Stomach (tissue), 9 donors: Measurements from ENCODE around the gene WDR64. TPM values are rescaled to one million over a fixed set of nuclear protein-coding genes. Genes with fewer than 3 reads are reported as not detected.
A peak's percentile ranks its signal among the peaks of the same experiment; 100 is the strongest.

Experiments used
- DNase-seq, 2 donors: peaks; one replicate each; pipeline versions ENCODE4 v3.0.0 to v3.0.0-alpha.2; 2013 to 2019
- H3K27ac ChIP-seq, 5 donors: fragments of 200-600 bp in 4 of 5; sonication (generic) in 4 of 5; one replicate each; pipeline ENCODE4 v1.5.1; 2013 to 2019; ENCODE audit warnings: mild to moderate bottlenecking in 1 of 5, moderate library complexity in 1 of 5
- H3K27me3 ChIP-seq, 3 donors: fragments of 200-600 bp; sonication (generic); one replicate each; pipeline ENCODE4 v1.5.1; 2017 to 2019; ENCODE audit warnings: mixed run types in 1 of 3
- H3K36me3 ChIP-seq, 4 donors: fragments of 200-600 bp; sonication (generic); 1 replicate in 3 of 4; 2 replicates in 1 of 4; pipeline ENCODE4 v1.5.1; 2016 to 2019
- H3K4me1 ChIP-seq, 4 donors: fragments of 200-600 bp; sonication (generic); one replicate each; pipeline ENCODE4 v1.5.1; 2016 to 2019
- H3K4me3 ChIP-seq, 4 donors: fragments of 200-600 bp; sonication (generic) in 3 of 4; one replicate each; pipeline ENCODE4 v1.5.1; 2016 to 2019; ENCODE audit warnings: mild to moderate bottlenecking in 1 of 4
- H3K9me3 ChIP-seq, 4 donors: fragments of 200-600 bp; sonication (generic); one replicate each; pipeline ENCODE4 v1.5.1; 2016 to 2019
- EP300 ChIP-seq: sonication (generic); formaldehyde crosslinking; IDR thresholded peaks from one replicate; pipeline ENCODE4 v1.6.1; 2017; ENCODE audit warnings: antibody characterized with exemption
- POLR2A ChIP-seq, 4 donors: fragments of 450-650 bp; IDR thresholded peaks; one replicate each; pipeline ENCODE4 v1.6.1; 2016; ENCODE audit warnings: antibody characterized with exemption in 4 of 4, control low read depth in 2 of 4, mild to moderate bottlenecking in 1 of 4, moderate library complexity in 1 of 4
- POLR2AphosphoS5 ChIP-seq, 3 donors: sonication (generic); formaldehyde crosslinking; IDR thresholded peaks; one replicate each; pipeline ENCODE4 v1.6.1; 2016; ENCODE audit warnings: antibody characterized with exemption in 3 of 3
- WGBS, 5 donors: extraction: QIAGEN DNeasy Blood & Tissue Kit in 3 of 5; methylation state at CpG; one replicate each; pipeline versions ENCODE4 v1.1.5 to v1.1.7; 2013 to 2018; 5-methylcytosine and 5-hydroxymethylcytosine counted together
- intact Hi-C: fragments of 100-400 bp; cut with DNase I; formaldehyde crosslinking; loops from one replicate; pipeline ENCODE4 v1.15.1; 2023; ENCODE audit warnings: low total_unique reads
- polyA plus RNA-seq, 3 donors: library from polyadenylated mRNA; stranded (reverse); fragments of 200-250 nt; gene quantifications; one replicate each; pipeline ENCODE4 v1.2.3, GENCODE V29; 2013
- total RNA-seq, 5 donors: library from RNA; depleted of rRNA; stranded (reverse); fragments of >200 nt; gene quantifications; one replicate each; pipeline versions ENCODE4 v1.1.0 to v1.2.3, GENCODE V29; 2014 to 2016
- TF ChIP-seq, protein P1 (sequence below), 7 experiments: fragments of 450-650 bp in 4 of 7; fragments of 200-600 bp in 3 of 7; sonication (generic) in 3 of 7; IDR thresholded peaks; one replicate each; pipeline ENCODE4 v1.5.1; 2016 to 2019; ENCODE audit warnings: antibody characterized with exemption in 7 of 7, control low read depth in 2 of 7, mild to moderate bottlenecking in 1 of 7
- donor health status: healthy with polysubstance abuse.
- donor health status: Bipolar disorder and iron deficiency.
- donor health status: healthy.

The WDR64 gene
- total and polyA plus RNA-seq, 8 donors, result 0.61 TPM; not detected in 7

DNA sequence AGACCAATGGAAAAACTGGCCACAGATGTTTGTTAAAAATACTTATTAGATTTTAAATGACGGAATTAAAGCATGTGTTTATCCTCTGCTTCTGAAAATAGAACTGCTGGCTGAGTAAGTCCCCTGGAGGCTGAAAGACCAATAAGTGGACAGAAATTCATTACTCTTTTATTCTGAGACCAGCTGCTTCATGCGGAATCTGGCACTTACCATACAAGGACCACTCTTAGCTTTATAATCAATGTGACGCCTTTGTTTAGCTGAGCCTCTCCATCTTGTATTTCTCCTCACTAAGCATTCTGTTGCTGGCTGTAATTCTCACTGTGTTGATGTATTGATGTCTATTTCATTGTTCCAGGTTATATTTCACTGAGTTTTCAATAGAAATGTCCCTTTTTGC lies 189.6 kb downstream of the WDR64 start:
- no peak overlapping the region for H3K27ac ChIP-seq
- H3K4me3 ChIP-seq, result no peak overlapping the region
- no peaks in the 10 kb centered on the region for H3K9me3 ChIP-seq
- no peaks in the 10 kb centered on the region for H3K4me1 ChIP-seq
- intact Hi-C loops, result no loop called here
- peak in 1 of 2 donors; percentile 7 for DNase-seq
- 52 to 80% (median 76%) methylated on average over 3 of the region's 3 CpGs for WGBS, 5 donors
- H3K27me3 ChIP-seq, result no peaks in the 10 kb centered on the region
- TF ChIP-seq POLR2A (IDR thresholded peaks at IDR 0.05) (no peak), POLR2AphosphoS5 (IDR thresholded peaks at IDR 0.05) (no peak), EP300 (no peak)
- TF ChIP-seq, protein P1, sequence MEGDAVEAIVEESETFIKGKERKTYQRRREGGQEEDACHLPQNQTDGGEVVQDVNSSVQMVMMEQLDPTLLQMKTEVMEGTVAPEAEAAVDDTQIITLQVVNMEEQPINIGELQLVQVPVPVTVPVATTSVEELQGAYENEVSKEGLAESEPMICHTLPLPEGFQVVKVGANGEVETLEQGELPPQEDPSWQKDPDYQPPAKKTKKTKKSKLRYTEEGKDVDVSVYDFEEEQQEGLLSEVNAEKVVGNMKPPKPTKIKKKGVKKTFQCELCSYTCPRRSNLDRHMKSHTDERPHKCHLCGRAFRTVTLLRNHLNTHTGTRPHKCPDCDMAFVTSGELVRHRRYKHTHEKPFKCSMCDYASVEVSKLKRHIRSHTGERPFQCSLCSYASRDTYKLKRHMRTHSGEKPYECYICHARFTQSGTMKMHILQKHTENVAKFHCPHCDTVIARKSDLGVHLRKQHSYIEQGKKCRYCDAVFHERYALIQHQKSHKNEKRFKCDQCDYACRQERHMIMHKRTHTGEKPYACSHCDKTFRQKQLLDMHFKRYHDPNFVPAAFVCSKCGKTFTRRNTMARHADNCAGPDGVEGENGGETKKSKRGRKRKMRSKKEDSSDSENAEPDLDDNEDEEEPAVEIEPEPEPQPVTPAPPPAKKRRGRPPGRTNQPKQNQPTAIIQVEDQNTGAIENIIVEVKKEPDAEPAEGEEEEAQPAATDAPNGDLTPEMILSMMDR (IDR thresholded peaks at IDR 0.05), result no peak
- no peaks in the 10 kb centered on the region for H3K36me3 ChIP-seq

- TF ChIP-seq POLR2A (IDR thresholded peaks at IDR 0.05) (no peak), EP300 (no peak), POLR2AphosphoS5 (IDR thresholded peaks at IDR 0.05) (no peak)
- TF ChIP-seq, protein P1 (IDR thresholded peaks at IDR 0.05), result no peak
- H3K4me3 ChIP-seq, result no peak overlapping the region
- H3K36me3 ChIP-seq, result no peaks in the 10 kb centered on the region
- no peak overlapping the region for H3K27ac ChIP-seq
- H3K9me3 ChIP-seq, result no peaks in the 10 kb centered on the region
- 88 to 95% (median 90%) methylated on average over 2 of the region's 2 CpGs for WGBS, 5 donors
- DNase-seq, result no peak
- intact Hi-C loops, result no loop called here
- peaks cover 4 to 7% (median 6%) of the 10 kb centered on the region in 4 donors for H3K4me1 ChIP-seq
- no peaks in the 10 kb centered on the region for H3K27me3 ChIP-seq
These were observed 190.5 kb downstream of the WDR64 start for GRCh38 chr1:241842565-241842964.

DNA sequence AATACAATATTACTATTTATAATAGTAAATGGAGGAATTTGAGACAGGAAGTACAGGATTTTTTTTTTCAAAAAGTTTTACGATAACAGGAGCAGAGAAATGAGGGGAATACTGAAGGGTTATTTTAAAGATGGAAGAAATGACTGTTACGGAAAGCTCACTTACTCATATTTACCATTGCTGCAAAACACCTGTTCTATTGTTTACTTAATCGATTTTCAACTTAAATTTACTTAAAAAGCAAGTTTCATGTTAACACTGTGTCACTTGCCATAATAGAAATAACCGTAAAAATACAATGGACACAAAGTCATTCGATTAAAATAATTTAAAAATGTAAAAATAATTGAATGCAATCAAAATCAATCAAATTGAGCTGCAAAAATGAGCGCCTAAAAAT lies 192.5 kb downstream of the WDR64 start:
- no peak for DNase-seq
- no peak overlapping the region for H3K27ac ChIP-seq
- no peaks in the 10 kb centered on the region for H3K27me3 ChIP-seq
- no peaks in the 10 kb centered on the region for H3K9me3 ChIP-seq
- 68 to 79% (median 74%) methylated on average over 6 of the region's 6 CpGs for whole genome bisulfite sequencing, 5 donors
- no peaks in the 10 kb centered on the region for H3K36me3 ChIP-seq
- peaks cover 9 to 20% (median 15%) of the 10 kb centered on the region in 4 donors for H3K4me1 ChIP-seq
- TF ChIP-seq POLR2A (IDR thresholded peaks at IDR 0.05) (no peak), EP300 (no peak), POLR2AphosphoS5 (IDR thresholded peaks at IDR 0.05) (no peak)
- TF ChIP-seq, protein P1 (IDR thresholded peaks at IDR 0.05), result no peak
- no peak overlapping the region for H3K4me3 ChIP-seq
- intact Hi-C loops, result no loop called here

DNA sequence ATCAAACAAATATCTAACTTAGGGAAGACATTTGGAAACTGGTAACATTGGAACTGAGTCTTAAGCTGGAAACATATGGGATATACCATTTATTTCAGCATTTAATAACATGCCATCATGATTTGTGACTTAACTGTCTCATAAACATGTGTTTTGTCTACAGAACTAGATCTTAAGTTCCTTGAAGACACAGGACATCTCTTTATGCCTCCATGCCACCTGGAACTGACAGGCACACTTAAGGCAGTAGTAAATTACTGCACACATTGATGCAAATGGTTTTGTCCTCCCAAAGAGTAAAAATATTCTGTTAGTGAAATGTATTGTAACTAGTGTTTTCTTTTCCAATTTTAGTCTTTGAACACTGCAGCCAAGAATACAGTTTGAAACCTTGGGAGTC lies 194.3 kb downstream of the WDR64 start:
- DNase-seq, result no peak
- TF ChIP-seq POLR2AphosphoS5 (IDR thresholded peaks at IDR 0.05) (no peak), EP300 (no peak), POLR2A (IDR thresholded peaks at IDR 0.05) (no peak)
- TF ChIP-seq, protein P1 (IDR thresholded peaks at IDR 0.05), result no peak
- H3K9me3 ChIP-seq, result no peaks in the 10 kb centered on the region
- no peak overlapping the region for H3K4me3 ChIP-seq
- no peaks in the 10 kb centered on the region for H3K27me3 ChIP-seq
- no peak overlapping the region for H3K27ac ChIP-seq
- peaks cover 9 to 20% (median 15%) of the 10 kb centered on the region in 4 donors for H3K4me1 ChIP-seq
- H3K36me3 ChIP-seq, result no peaks in the 10 kb centered on the region
- intact Hi-C loops, result no loop called here
